OCI-LY1 (cell line): ENCODE data around the gene DSEL.

ENCODE experiments used
- H2AFZ ChIP-seq: fragments of 200-600 bp; sonication (generic), shearing (Covaris generic); 2 replicates; pipeline ENCODE4 v1.6.0; 2014; ENCODE audit warnings: antibody characterized with exemption, mild to moderate bottlenecking, low read length
- H3F3A ChIP-seq: fragments of 200-600 bp; sonication (generic), shearing (Covaris generic); 2 replicates; pipeline ENCODE4 v1.6.0; 2014; ENCODE audit warnings: mild to moderate bottlenecking, antibody characterized with exemption, low read length, moderate library complexity; ENCODE audit not compliant: insufficient read depth
- H3K27ac ChIP-seq: fragments of 200-600 bp; sonication (generic); 2 replicates; pipeline ENCODE4 v1.5.1; 2014; ENCODE audit warnings: low read length, mixed run types, mild to moderate bottlenecking, low read depth; ENCODE audit not compliant: poor library complexity, severe bottlenecking
- H3K27me3 ChIP-seq: fragments of 200-600 bp; sonication (generic); 2 replicates; pipeline ENCODE4 v1.6.0; 2014; ENCODE audit warnings: antibody characterized with exemption, mild to moderate bottlenecking, low read length, moderate library complexity; ENCODE audit not compliant: insufficient read depth
- H3K36me3 ChIP-seq: fragments of 200-600 bp; sonication (generic); 2 replicates; pipeline ENCODE4 v1.6.1; 2014; ENCODE audit warnings: mild to moderate bottlenecking, antibody characterized with exemption, low read length, moderate library complexity, mixed read lengths; ENCODE audit not compliant: insufficient read depth
- H3K4me1 ChIP-seq: fragments of 200-600 bp; sonication (generic); 2 replicates; pipeline ENCODE4 v1.5.1; 2014; ENCODE audit warnings: mild to moderate bottlenecking, low read length, moderate library complexity; ENCODE audit not compliant: insufficient read depth, severe bottlenecking
- H3K4me2 ChIP-seq: fragments of 200-600 bp; sonication (generic), shearing (Covaris generic); 2 replicates; pipeline ENCODE4 v1.6.1; 2014; ENCODE audit warnings: low read length
- H3K4me3 ChIP-seq: fragments of 200-600 bp; sonication (generic); 2 replicates; pipeline ENCODE4 v1.5.1; 2014; ENCODE audit warnings: low read length, low read depth, mild to moderate bottlenecking, mixed read lengths; ENCODE audit not compliant: poor library complexity, severe bottlenecking
- H3K79me2 ChIP-seq: fragments of 200-600 bp; shearing (Covaris generic); 2 replicates; pipeline ENCODE4 v1.6.1; 2016; ENCODE audit warnings: mixed run types, low read length, mixed read lengths; ENCODE audit not compliant: insufficient read depth
- H3K9ac ChIP-seq: fragments of 200-600 bp; sonication (generic), shearing (Covaris generic); 2 replicates; pipeline ENCODE4 v1.6.1; 2014; ENCODE audit warnings: mild to moderate bottlenecking, low read length, mixed read lengths
- H3K9me2 ChIP-seq: fragments of 200-600 bp; sonication (generic), shearing (Covaris generic); 2 replicates; pipeline ENCODE4 v1.6.1; 2014; ENCODE audit warnings: low read depth, mild to moderate bottlenecking, low read length, mixed read lengths
- H3K9me3 ChIP-seq: fragments of 200-600 bp; shearing (Covaris generic); 2 replicates; pipeline ENCODE4 v1.6.1; 2014; ENCODE audit warnings: low read length, mixed read lengths
- H4K20me1 ChIP-seq: fragments of 200-600 bp; sonication (generic), shearing (Covaris generic); 2 replicates; pipeline ENCODE4 v1.6.0; 2016; ENCODE audit warnings: mild to moderate bottlenecking, low read length; ENCODE audit not compliant: insufficient read depth
- EZH2 ChIP-seq: fragments of 200-600 bp; sonication (generic), shearing (Covaris generic); IDR thresholded peaks from 2 replicates; pipeline ENCODE4 v1.8.0; 2017; ENCODE audit warnings: borderline replicate concordance, mixed run types, mild to moderate bottlenecking, antibody characterized with exemption, low read length, moderate library complexity, mixed read lengths
- TF ChIP-seq, protein P1 (sequence below): fragments of 200-600 bp; sonication (generic), shearing (Covaris generic); IDR thresholded peaks from 2 replicates; pipeline ENCODE4 v1.5.1; 2017; ENCODE audit warnings: mild to moderate bottlenecking, antibody characterized with exemption, low read length, moderate library complexity, mixed read lengths

The DSEL gene

GRCh38 chr18:67516539-67517443 is at the start of gene DSEL:
TSS of gene DSEL (minus strand) at chr18:67516720. CDS start at chr18:67514608, 2,112 bp downstream.
- no peaks in the 10 kb centered on the region for H3F3A ChIP-seq
- no peak for TF ChIP-seq EZH2
- TF ChIP-seq, protein P1, sequence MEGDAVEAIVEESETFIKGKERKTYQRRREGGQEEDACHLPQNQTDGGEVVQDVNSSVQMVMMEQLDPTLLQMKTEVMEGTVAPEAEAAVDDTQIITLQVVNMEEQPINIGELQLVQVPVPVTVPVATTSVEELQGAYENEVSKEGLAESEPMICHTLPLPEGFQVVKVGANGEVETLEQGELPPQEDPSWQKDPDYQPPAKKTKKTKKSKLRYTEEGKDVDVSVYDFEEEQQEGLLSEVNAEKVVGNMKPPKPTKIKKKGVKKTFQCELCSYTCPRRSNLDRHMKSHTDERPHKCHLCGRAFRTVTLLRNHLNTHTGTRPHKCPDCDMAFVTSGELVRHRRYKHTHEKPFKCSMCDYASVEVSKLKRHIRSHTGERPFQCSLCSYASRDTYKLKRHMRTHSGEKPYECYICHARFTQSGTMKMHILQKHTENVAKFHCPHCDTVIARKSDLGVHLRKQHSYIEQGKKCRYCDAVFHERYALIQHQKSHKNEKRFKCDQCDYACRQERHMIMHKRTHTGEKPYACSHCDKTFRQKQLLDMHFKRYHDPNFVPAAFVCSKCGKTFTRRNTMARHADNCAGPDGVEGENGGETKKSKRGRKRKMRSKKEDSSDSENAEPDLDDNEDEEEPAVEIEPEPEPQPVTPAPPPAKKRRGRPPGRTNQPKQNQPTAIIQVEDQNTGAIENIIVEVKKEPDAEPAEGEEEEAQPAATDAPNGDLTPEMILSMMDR = no peak
- no peaks in the 10 kb centered on the region for H3K9me3 ChIP-seq
- H3K9ac ChIP-seq = no peak within 1 kb of the TSS
- no peak within 1 kb of the TSS for H2AFZ ChIP-seq
- no peaks in the 10 kb centered on the region for H3K36me3 ChIP-seq
- no peaks in the 10 kb centered on the region for H3K79me2 ChIP-seq
- H4K20me1 ChIP-seq = no peaks in the 10 kb centered on the region
- H3K4me2 ChIP-seq = no peak within 1 kb of the TSS
- H3K4me3 ChIP-seq = no peak within 1 kb of the TSS
- no peak within 1 kb of the TSS for H3K27ac ChIP-seq
- H3K9me2 ChIP-seq = no peaks in the 10 kb centered on the region
- H3K27me3 ChIP-seq = no peaks in the 10 kb centered on the region
- H3K4me1 ChIP-seq = no peaks in the 10 kb centered on the region

DNA sequence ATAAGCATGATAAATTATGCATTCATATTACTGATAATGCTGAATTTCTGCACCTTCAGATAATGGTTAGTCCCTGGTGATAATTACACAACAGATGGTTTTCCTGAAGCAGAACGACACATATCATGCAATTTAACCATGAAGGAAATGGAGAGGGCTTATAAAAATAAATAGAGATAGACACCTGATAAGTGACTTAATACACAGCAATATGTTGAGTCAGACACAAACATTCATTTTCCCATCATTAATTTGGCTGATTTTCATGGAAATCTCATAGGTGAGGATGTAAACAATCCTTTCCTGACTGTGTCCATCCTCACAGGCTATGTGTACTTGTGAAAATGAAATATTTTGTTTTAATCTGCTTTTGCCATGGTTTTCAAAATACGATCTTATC is 36.9 kb upstream of the DSEL start:
- H3K4me1 ChIP-seq = no peaks in the 10 kb centered on the region
- no peak overlapping the region for H2AFZ ChIP-seq
- no peaks in the 10 kb centered on the region for H3K79me2 ChIP-seq
- no peaks in the 10 kb centered on the region for H3F3A ChIP-seq
- H4K20me1 ChIP-seq = no peaks in the 10 kb centered on the region
- no peaks in the 10 kb centered on the region for H3K9me3 ChIP-seq
- no peaks in the 10 kb centered on the region for H3K36me3 ChIP-seq
- H3K27me3 ChIP-seq = no peaks in the 10 kb centered on the region
- TF ChIP-seq EZH2 = no peak
- TF ChIP-seq, protein P1 = no peak
- no peak overlapping the region for H3K4me3 ChIP-seq
- no peak overlapping the region for H3K4me2 ChIP-seq
- no peak overlapping the region for H3K9ac ChIP-seq
- no peaks in the 10 kb centered on the region for H3K9me2 ChIP-seq
- no peak overlapping the region for H3K27ac ChIP-seq

DNA sequence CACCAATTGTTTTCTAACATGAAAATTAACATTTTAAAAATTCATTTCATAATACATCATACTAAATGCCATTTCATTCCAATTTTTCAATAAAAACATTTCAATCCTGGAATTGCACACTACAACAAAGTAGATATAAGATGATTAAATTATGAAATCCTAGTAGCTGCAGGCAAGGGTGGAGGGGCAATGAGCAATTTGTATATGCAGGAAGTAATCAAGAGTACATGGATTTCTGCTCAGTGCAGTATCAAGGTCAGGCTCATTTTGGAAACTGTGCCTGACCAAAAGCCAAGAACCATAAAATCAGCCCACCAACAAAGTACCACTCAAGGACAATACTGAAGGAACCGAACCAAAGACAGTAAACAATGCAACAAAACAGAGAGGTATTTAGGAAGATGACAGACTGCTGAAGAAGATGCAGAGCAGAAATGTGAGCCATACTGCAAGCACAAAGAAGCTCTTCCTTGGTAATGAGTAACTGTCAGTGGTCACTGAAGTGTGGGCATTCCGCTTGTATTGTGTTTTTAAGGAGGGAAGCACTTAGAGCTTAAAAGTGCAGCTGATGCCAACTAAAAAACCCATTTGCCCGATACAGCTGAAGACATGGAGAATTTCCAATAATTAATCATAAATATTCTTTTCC is 34.5 kb upstream of the DSEL start:
- no peaks in the 10 kb centered on the region for H3K36me3 ChIP-seq
- no peaks in the 10 kb centered on the region for H3K27me3 ChIP-seq
- H3K4me1 ChIP-seq = no peaks in the 10 kb centered on the region
- no peaks in the 10 kb centered on the region for H3K9me2 ChIP-seq
- no peaks in the 10 kb centered on the region for H3F3A ChIP-seq
- H3K27ac ChIP-seq = no peak overlapping the region
- no peak overlapping the region for H3K4me2 ChIP-seq
- no peak overlapping the region for H2AFZ ChIP-seq
- no peaks in the 10 kb centered on the region for H4K20me1 ChIP-seq
- no peaks in the 10 kb centered on the region for H3K79me2 ChIP-seq
- no peak overlapping the region for H3K9ac ChIP-seq
- H3K4me3 ChIP-seq = no peak overlapping the region
- no peaks in the 10 kb centered on the region for H3K9me3 ChIP-seq
- TF ChIP-seq EZH2 = no peak
- TF ChIP-seq, protein P1 = no peak
